ENCODE data around the gene IL17RE. TPM values are rescaled to one million over a fixed set of nuclear protein-coding genes. Genes with fewer than 3 reads are reported as not detected.

Gene IL17RE
- total and polyA plus RNA-seq, 2 of the 13 experiments (the other 11 are each of a cell fraction or from before 2014, with no cell fraction given) = 14.5 to 24.1 TPM

- Histone ChIP-seq H3K9ac (ENCODE audit: insufficient read depth, low read depth, low read length) (peak overlapping the region; percentile 80), H3K4me2 (ENCODE audit: low read depth, low read length) (peak overlapping the region; percentile 100), H4K20me1 (ENCODE audit: insufficient read depth, low read length) (no peaks in the 10 kb centered on the region), H3K27ac (ENCODE audit: extremely low read length, insufficient read depth, low read length) (peak overlapping the region; percentile 71), H2AFZ (ENCODE audit: low read length) (no peak overlapping the region), H3K27me3 (ENCODE audit: control insufficient read depth in 1 of 2, insufficient read depth in 2 of 2, low read length in 2 of 2) (no peaks in the 10 kb centered on the region), H3K4me3 (replicated peaks in 1 of 3; ENCODE audit: insufficient read depth in 1 of 3, low read depth in 2 of 3, low read length in 3 of 3) (peak overlapping the region; percentile 55 to 86 (median 83)), H3K36me3 (replicated peaks in 1 of 2; ENCODE audit: control insufficient read depth in 1 of 2, insufficient read depth in 2 of 2, low read length in 2 of 2) (peaks cover 3 to 9% of the 10 kb centered on the region in 2 experiments; a peak in 3 of 5 replicates), H3K79me2 (ENCODE audit: insufficient read depth, low read length) (peaks cover 3% of the 10 kb centered on the region), H3K4me1 (ENCODE audit: insufficient read depth, low read length) (peaks cover 38% of the 10 kb centered on the region), H3K9me3 (ENCODE audit: low read length) (no peaks in the 10 kb centered on the region)
- 21% methylated on average over 6 of the region's 7 CpGs for WGBS (ENCODE audit: low lambda C conversion rate)
- DNase-seq (ENCODE audit: low spot score) = no peak
- ChIA-PET CTCF (ENCODE audit: low intra/inter-chr PET ratio, low total read pairs) (interaction anchor here (2.1 kb wide), 1 partner anchor 54 kb away, joined by 14 read pairs; no protein-coding TSS in a partner anchor), POLR2A (interaction anchor here (0.7 to 9.0 kb wide), 20 partner anchors 9 to 332 kb away, joined by 3 to 298 read pairs (median 4); partner anchors contain the start of genes ARPC4, CAMK1, CIDEC and CRELD1)
- FAIRE-seq = no peak
- BruUV-seq (replicated peaks) = TSS peak; percentile 33
- intact Hi-C loops (cut with micrococcal nuclease; ENCODE audit: unreplicated experiment) = loop anchor here (5.0 kb wide), 1 partner anchor 39 kb away; no protein-coding TSS in a partner anchor
- peak; percentile 7 for ATAC-seq
- in situ Hi-C loops (cut with HindIII; ENCODE audit: extremely low pct_ligation_motif_present, low pct_unique_long_range_greater_than_20kb) = no loop called here
- TF ChIP-seq MYC (CRISPR knock-in tag; IDR thresholded peaks at IDR 0.05; ENCODE audit: borderline replicate concordance) = peak; percentile 42; the same call in 1 of the 2 replicates
- TF ChIP-seq CREB3 (CRISPR knock-in tag; IDR thresholded peaks at IDR 0.05) = peak; percentile 43; the same call in 1 of the 2 replicates
- no peak for TF ChIP-seq GLI4 (CRISPR knock-in tag; IDR thresholded peaks at IDR 0.05; ENCODE audit: borderline replicate concordance)
- no peak for TF ChIP-seq ELF4 (CRISPR knock-in tag; IDR thresholded peaks at IDR 0.05; ENCODE audit: borderline replicate concordance)
- no peak for TF ChIP-seq NAIF1 (CRISPR knock-in tag; IDR thresholded peaks at IDR 0.05; ENCODE audit: borderline replicate concordance)
- TF ChIP-seq ZNF629 (CRISPR knock-in tag; conservative IDR thresholded peaks at IDR 0.05) = no peak
- TF ChIP-seq ZNF124 (CRISPR knock-in tag; IDR thresholded peaks at IDR 0.05) = no peak
- TF ChIP-seq STAG1 (CRISPR knock-in tag; IDR thresholded peaks at IDR 0.05) = 0 out of 2 replicates have a peak, but pooled peaks have one; percentile 0
- TF ChIP-seq ZNF142 (CRISPR knock-in tag; IDR thresholded peaks at IDR 0.05) = 0 out of 2 replicates have a peak, but pooled peaks have one; percentile 38
- TF ChIP-seq ZNF768 (CRISPR knock-in tag; IDR thresholded peaks at IDR 0.05) = no peak
- TF ChIP-seq, protein P1, sequence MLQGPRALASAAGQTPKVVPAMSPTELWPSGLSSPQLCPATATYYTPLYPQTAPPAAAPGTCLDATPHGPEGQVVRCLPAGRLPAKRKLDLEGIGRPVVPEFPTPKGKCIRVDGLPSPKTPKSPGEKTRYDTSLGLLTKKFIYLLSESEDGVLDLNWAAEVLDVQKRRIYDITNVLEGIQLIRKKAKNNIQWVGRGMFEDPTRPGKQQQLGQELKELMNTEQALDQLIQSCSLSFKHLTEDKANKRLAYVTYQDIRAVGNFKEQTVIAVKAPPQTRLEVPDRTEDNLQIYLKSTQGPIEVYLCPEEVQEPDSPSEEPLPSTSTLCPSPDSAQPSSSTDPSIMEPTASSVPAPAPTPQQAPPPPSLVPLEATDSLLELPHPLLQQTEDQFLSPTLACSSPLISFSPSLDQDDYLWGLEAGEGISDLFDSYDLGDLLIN (CRISPR knock-in tag; IDR thresholded peaks at IDR 0.05; ENCODE audit: borderline replicate concordance) = no peak
- no peak for TF ChIP-seq FOSL2 (CRISPR knock-in tag; IDR thresholded peaks at IDR 0.05)
- TF ChIP-seq, protein P2, sequence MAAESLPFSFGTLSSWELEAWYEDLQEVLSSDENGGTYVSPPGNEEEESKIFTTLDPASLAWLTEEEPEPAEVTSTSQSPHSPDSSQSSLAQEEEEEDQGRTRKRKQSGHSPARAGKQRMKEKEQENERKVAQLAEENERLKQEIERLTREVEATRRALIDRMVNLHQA (CRISPR knock-in tag; IDR thresholded peaks at IDR 0.05) = no peak
- TF ChIP-seq MTF2 (CRISPR knock-in tag; IDR thresholded peaks at IDR 0.05; ENCODE audit: borderline replicate concordance) = 0 out of 2 replicates have a peak, but pooled peaks have one; percentile 10
- no peak for TF ChIP-seq PHF5A (CRISPR knock-in tag; IDR thresholded peaks at IDR 0.05; ENCODE audit: low read depth, unreplicated experiment)
- TF ChIP-seq ZEB1 (IDR thresholded peaks at IDR 0.05; ENCODE audit: insufficient replicate concordance, low read depth) = no peak
- TF ChIP-seq ARNT (IDR thresholded peaks at IDR 0.05) = no peak
These were observed 13.7 kb downstream of the IL17RE start for GRCh38 chr3:9916346-9916733.

Measured in HepG2 (cell line).